Kasumi-1 (cell line): ENCODE results near the gene TASOR.

Source experiments
- DNase-seq, 2 experiments: peaks; one replicate each; lab custom pipeline; 2025; lab: John Stamatoyannopoulos, UW

The TASOR gene

GRCh38 chr3:56688191-56688590 lies 5.1 kb upstream of the TASOR start:
- no peak for DNase-seq

- no peak for DNase-seq
Measured at GRCh38 chr3:56684029-56684428, 964 bp upstream of the TASOR start.

DNA sequence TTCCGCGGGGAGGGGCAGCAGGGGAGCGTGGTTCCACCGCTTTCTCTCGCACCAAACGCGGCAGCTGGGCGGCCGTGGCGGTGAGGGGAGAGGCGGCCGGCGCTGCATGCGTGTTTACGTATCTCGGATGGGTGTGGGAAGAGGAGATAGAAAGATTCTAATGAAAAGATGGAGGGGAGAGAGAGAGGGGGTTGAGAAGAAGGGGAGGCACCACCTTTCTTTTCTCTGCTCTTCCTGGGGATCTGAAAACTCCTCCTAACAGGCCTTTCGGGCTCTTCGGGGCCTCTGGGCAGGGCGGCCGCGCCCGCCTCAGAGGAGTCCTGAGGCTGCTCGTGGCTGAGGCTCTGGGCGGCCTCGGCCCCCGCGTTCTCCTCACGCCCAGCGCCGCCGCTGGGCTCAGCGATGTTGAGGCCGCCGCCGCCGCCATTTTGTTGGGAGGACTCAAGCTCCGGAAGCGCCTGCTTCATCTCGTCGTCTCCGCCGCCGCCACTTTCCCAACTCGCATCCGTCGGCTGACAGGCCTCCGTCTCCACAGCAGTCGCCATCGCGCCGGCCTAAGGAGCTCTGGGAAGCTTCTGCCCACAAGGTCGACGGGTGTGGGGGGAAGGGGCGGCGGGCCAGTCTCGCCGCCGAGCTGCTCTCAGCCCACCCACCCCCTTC lies 473 bp downstream of the TASOR start:
- peak; percentile 59 to 77 for DNase-seq

DNA sequence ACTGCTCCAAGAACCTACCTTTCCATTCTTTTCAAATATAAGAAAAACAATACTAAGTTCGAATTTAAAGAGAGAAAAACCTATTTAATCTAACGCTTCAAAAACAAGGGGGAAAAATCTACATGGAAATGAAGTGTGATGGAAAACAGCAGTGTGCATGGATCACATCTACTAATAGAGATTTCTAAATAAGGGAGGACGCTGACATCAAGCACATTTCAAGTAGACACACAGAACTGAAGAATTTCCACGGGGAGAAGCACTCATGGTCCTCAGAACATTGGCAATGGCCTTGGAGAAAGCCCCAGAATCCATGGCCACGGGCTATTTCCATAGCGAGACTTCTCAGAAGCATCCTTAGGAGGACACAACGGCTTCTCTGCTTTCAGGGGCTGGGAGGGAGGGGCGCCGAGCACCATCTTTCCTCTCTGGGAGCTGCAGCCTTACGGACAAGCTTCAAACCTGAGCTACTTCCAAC lies 1.0 kb downstream of the TASOR start:
- no peak for DNase-seq

DNA sequence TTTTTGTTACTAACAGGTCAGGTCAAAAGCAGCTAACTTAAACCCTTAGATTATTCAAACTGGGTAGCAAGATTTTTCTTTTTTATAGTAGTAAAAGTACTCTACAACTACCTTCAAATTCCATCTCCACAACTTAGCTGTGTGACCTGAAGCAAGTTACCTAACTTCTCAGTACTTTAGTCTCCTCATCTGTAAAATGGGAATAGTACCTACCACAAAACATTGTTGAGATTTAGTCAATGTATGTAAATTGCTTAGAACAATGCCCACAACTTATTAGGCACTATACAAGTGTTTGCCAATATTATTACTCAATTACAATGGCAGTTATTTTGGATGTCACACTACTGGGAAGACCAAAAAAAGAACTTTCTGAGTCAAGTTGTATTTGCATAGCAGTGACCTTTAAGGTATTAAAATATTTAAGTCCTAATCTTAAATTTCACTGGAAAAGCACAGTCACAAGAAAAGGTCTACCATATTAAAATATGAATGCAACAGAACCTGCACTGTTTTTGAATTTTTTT lies 2.9 kb downstream of the TASOR start:
- DNase-seq = no peak

- no peak for DNase-seq
Measured at GRCh38 chr3:56677286-56677685, 5.8 kb downstream of the TASOR start.

DNA sequence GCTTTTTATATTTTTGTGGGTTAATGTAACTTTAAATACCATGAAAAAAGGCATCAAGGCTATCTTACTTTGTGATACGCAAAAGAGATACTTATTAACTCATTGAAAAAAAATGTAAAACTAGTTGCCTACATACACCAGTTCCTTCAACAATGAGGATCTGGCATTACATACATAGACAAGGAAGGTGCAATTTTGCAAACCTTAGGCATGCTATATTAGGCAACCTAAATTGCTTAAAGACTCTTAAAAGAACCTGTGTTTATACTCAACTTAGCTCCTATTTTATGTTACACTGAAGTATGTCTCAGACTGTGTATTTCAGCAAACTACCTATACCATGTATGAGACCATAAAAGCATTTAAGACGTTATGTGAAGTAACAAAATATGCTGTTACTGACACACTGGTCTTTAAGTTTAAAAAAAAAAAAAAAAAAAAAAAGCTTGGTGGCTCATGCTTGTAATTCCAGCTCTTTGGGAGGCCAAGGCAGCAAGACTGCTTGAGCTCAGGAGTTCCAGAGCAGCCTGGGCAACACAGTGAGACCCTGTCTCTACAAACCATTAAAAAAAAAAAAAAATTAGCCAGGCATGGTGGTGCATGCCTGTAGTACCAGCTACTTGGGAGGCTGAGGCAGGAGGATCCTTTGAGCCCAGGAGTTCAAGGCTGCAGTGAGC lies 9.1 kb downstream of the TASOR start:
- DNase-seq = no peak

DNA sequence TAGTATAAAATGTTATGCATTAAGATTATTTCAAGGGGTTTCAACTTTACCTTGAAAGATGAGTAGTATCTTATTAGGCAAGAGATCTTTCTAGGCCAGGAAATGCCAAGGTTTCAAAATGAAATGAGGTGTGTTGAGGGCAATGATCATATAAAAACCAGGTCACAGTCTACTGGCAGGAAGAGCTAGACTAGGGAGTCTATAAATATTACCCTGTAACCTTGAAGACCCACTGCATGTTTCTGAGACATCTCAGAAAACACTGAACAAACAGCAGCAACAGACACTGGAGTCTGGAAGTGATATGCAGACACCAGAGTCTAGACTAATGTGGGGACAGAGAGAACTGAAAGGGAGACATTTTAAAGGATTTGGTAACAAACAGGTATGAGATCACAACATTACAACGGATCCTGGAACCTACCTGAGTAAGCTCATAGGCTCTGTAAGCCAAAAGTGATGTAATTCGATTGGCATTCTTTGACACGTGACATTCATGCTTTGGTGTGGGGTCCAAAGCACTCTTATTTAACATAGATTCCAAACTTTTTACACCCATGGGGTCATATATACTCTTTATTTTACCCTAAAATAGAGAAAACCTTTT lies 15.0 kb downstream of the TASOR start:
- no peak for DNase-seq

DNA sequence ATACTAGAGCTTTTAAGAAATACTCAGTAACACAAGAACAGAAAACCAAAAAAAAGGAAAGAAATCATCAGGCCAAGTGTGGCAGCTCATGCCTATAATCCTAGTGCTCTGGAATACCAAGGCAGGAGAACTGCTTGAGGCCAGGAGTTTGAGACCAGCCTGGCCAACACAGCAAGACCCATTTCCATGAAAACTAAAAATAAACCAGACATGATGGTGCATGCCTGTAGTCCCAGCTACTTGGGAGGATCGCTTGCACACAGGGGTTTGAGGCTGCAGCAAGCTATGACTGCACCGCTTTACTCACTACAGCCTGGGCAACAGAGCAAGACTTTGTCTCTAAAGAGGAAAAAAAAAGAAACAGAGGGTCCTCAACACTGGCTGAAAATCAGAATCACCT lies 18.2 kb downstream of the TASOR start:
- no peak for DNase-seq

- no peak for DNase-seq
Measured at GRCh38 chr3:56655709-56656108, 27.4 kb downstream of the TASOR start.

DNA sequence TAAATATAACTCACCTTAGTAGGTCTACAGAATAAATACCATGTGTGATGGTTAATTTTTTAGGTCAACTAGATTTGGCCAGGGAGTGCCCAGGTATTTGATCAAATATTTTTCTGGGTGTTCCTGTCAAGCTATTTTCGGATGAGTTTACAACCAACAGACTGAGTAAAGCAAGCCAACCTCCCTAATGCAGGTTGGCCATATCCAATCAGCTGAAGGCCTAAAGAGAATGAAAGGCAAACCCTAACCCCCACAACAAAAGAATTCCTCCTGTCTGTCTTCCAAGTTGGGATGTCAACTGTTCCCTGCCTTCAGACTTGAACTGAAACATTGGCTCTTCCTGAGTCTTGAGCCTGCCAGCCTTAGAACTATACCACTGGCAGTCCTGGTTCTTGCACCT lies 28.6 kb downstream of the TASOR start:
- DNase-seq = no peak

DNA sequence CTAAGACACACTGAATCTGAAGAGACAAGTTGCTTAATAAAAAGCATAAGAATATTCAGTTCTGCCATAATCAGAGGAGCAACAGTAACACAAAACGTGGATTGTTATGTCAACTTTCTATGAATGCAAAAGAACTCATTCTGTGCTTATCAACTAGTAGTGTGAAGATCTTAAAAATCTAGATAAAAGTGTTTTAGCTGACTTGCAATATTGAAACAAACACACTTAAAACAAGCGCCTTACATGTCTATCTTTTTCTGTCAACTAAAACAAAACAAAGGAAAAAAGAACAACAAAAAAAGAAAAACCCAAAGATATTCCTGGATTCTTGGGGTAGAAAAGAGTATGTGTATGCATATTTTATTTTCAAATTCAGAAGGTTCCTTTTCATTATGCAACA lies 37.7 kb downstream of the TASOR start:
- DNase-seq = no peak

GRCh38 chr3:56633602-56634535 lies 49.2 kb downstream of the TASOR start:
- DNase-seq = no peak
